ENCODE data around the gene PRKX.
"Not testable (repeated sequence)": the region's sequence is repeated elsewhere in the genome, so short reads cannot be mapped to it uniquely, and the experiment has no call there.

PRKX gene

DNA sequence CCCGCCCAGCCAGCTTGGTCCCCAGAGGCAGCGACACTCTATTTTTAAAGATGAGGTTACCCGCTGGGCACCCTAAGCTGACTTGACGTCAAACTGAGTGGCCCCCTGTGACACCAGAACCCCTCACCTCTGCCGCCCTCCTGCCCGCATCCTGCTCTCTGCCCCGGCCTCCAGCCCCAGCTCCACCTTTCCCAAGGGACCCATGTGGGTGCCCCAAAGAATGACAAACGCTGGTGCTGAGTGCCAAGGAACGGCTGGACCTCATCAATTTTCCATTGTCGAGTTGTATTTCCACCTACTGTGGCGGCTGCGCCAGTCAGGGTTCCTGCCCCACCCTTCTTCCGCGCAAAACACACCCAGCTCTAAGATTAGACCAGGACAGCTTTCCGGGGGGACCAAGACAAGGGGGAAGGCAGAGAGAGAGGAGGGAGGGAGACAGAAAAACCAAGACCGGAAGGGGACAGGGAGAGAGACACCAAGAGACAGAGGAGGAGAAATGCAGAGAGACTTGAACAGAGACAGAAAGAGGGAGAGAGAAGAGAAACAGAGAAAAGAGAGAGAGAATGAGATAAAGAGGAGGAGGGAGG, 2.0 kb downstream of the PRKX start:
- DNase-seq (ENCODE audit: low spot score): peak; percentile 26

DNA sequence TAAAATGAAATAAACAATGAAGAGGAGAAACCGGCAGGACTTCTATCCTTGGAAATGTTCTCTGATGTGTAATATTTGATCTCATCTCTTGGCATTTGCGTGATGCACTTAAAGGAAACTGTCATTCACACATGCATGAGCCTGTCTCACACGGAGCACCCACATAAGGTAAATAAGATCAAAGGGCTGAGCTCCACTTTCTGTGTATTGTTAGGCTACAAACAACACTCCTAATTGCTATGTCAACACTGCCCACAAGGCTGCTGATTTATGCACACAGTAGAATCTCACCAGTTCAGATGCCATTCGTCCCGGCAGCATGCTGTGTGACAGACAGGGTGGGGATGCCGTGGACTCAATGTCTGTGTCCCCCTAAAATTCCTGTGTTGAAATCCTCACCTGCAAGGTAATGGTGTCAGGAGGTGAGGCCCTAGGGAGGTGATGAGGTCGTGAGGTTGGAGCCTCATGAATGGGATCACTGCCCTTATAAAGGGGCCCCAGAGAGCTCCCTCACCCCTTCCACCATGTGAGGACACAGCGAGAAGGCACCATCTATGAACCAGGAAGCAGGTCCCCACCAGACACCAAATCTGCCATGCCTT, 5.7 kb downstream of the PRKX start:
- DNase-seq (ENCODE audit: low spot score): not testable (repeated sequence)

DNA sequence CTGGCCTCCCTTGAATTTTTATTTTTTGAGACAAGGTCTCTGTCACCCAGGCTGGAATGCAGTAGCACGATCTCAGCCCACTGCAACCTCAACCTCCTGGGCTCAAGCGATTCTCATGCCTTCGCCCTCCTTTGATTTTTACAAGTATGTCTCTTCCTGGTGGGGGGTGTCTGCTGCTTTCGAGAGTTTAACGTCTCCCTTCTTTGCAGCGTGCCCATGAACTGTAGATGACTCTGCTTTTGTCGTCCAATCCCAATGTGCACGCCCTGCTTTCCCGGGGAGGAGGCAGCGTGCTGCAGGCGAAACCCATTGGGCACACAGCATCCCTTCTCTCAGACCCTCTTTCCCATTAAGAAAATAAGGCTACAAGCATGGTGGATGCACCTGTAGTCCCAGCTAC, 7.0 kb downstream of the PRKX start:
- DNase-seq (ENCODE audit: low spot score): no peak

DNA sequence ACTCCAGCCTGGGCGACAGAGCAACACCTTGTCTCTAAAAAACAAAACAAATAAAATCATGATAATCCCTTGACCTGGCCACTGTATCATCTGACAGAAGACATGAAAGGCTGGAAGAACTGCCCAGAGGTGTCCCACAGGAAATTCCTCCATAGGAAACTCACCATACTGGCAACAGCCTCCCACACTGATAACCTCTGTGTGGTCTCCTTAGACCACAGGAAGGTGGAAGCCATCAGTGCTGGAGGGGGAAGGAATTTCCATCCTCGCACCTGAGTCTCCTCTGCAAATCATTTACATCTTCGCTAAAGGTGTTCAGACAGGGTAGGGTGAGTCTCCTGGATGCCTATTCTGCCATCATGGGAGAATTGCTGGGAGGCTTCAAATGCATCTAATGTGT, 10.2 kb downstream of the PRKX start:
- DNase-seq (ENCODE audit: low spot score): not testable (repeated sequence)

DNA sequence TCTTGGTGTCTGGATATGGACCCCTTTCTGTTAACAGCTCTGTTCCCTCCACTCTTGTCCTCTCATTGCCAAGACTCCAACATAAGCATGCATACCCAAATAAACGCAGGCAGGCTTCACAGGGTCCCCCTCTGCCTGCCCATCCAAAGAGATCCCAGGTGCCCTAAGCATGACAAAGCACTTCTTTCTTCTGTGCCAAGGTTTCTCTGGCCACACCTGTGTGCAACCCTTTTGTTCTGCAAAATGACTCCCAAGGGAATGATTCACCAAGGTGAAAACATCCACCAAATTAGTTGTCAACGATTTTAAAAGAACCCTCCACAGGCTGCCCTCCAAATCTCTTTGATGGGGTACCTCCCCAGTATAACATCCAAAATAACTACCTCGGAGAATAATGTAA, 11.4 kb downstream of the PRKX start:
- DNase-seq (ENCODE audit: low spot score): not testable (repeated sequence)

DNA sequence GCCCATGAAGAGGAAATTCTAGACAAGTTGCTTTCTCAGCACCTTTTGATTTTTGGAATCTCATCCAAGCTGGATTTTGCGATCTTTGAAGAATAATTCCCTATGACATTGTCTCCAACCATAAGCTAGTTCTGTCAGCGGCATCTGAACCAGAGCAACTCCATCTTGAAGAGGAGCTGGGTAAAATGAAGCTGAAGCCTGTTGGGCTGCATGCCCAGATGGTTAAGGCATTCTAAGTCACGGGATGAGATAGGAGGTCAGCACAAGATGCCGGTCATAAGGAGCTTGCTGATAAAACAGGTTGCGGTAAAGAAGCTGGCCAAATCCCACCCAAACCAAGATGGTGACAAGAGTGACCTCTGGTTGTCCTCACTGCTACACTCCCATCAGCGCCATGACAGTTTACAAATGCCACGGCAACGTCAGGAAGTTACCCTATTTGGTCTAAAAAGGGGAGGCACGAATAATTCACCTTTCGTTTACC, 12.0 kb downstream of the PRKX start:
- not testable (repeated sequence) for DNase-seq (ENCODE audit: low spot score)

DNA sequence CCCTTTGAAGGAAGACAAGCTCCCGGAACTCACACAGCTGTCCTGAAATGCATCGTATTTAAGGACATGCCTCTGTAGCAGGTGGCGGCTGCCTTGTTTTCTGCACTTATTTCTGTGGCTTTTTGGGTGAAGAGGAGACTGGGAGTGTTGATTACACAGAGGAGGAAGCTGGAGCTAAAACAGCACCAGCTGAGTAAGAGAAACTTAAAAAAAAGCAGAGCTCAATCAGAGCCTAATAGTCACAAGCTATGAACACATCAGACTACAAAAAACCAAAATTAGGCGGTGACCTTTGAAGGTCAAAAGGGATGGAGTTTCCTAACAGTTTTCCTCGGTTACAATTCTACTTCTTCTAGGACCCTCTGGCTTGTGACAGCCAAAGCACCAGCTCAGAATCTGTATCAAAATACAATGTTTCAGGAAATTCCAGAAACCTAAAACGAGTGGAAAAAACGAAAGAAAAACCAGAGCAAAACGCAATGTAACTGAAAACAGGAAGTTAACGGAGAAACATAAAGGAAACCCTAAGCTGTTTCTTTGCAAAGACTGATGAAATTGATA, 13.5 kb downstream of the PRKX start:
- DNase-seq (ENCODE audit: low spot score): no peak

DNA sequence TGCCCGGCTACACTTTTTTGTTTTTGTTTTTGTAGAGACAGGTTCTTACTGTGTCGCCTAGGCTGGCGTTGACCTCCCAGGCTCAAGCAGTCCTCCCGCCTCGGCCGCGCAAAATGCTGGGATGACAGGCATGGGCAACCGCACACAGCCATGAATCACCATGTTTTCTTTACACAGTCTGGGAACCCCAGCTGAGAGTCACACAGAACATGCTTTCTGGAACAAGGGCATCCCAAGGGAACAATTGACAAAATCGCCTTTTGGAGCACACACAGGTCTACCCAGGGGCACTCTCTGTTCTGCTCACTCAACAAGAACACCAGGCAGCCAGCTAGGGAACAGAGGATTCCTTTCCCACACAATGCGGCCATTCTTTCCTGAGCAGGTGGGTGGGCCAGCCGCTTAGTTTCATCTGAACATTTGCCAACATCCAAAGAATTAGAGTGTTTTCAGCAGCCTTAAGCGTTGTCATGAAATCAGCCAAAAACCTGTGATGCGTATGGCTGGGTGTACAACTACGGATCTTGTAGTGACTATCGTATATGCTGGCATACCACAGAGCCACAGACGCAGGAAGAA, 15.7 kb downstream of the PRKX start:
- DNase-seq (ENCODE audit: low spot score): no peak

DNA sequence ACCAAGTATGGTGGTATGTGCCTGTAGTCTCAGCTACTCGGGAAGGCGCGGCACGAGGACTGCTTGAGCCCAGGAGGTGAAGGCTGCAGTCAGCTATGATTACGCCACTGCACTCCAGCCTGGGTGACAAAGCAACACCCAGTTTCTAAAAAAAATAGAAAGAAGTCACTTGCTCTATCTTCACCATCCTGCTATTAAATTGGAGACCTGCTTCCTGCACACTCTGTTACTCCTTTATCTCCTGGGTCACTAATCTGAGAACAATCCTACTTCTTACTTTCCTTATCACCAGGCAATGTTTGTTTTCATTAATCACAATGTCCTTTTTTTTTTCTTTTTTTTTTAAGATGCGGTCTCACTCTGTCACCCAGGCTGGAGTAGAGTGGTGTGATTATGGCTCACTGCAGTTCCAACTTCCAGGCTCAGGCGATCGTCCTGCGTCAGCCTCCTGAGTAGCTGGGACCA, 16.2 kb downstream of the PRKX start:
- no peak for DNase-seq (ENCODE audit: low spot score)

DNA sequence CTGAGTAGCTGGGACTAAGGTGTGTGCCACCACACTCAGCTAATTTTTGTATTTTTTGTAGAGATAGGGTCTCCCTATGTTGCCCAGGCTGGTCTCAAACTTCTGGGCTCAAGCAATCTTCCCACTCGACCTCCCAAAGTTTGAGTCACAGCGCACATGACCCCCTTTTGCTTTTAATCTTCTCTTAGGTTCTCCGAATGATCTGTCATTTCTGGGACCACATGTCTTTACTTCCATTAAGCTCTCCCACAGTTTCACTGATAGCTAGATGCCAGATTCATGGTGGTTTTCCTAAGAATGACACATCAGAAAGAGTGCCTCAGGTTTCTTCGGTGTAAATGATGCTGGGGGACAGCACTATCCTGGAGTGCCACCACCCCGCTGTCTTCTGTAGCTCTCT, 17.9 kb downstream of the PRKX start:
- no peak for DNase-seq (ENCODE audit: low spot score)

DNA sequence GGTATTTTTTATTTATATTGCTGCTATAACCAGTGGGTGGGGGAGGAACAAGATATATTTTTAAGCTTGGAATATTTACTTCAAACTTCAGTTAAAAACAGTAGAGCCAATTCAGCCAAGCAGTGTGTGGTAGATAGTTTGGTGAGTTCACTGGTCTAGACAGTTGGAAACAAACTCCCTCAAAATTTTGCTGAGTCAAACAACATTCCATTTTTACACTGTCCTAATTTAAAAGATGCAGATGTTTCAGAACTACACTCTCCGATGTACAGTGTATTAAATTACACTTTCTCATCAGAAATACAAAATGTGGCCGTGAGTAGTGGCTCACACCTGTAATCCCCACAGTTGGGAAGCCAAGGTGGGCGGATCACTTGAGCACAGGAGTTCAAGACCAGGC, 23.3 kb downstream of the PRKX start:
- DNase-seq (ENCODE audit: low spot score): no peak

DNA sequence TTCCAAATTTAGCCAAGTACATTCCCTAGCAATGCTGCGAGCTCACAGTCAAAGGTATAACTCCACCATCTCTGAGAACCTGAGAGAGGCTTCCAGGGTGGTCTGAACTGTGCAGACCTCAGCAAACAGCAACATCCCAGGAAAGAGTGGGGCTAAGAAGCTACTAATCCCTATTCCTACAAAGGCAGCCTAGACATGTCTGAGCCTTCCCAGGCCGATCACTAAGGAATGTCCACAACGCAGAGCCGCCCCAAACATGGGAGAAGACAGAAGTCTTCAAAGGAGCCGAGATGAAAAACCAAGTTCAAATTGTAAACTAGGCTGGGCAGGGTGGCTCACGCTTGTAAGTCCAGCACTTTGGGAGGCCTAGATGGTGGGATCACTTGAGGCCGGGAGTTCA, 30.2 kb downstream of the PRKX start:
- DNase-seq (ENCODE audit: low spot score): not testable (repeated sequence)

DNA sequence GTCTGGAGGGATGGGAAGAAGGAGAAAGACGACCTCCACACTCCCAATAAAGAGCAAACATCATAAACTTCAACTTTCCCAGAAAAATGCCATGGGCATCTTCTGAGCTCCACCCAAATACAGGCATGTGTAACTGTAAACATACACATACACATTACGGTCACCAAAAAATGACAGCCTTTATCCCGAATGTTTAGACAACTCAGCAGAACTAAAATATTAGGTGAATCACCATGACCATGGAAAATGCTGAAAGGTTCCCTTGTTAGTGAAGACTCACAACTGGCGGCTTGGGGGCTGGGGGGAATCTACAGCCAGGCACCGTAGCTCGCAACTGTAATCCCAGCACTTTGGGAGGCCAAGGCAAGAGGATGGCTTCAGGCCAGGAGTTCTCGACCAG, 33.0 kb downstream of the PRKX start:
- DNase-seq (ENCODE audit: low spot score): no peak

DNA sequence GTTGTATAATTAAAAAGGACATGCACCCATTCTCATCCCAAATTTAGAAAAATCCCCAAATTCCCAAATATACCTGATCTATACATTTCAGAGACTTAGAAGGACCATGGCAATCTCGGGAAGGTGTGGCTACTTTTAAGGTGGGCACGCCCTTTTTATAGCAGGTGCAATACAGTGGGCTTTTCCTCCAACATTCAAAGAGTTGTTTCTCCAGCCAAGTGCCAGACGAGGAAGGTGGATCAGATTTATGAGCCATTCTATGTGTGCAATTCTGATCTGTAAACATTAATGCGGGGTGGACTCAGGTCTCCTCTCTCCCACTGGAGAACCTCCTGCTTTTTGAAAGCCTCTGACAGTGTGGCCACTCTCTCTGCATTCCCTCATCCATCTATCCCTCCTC, 33.8 kb downstream of the PRKX start:
- no peak for DNase-seq (ENCODE audit: low spot score)

DNA sequence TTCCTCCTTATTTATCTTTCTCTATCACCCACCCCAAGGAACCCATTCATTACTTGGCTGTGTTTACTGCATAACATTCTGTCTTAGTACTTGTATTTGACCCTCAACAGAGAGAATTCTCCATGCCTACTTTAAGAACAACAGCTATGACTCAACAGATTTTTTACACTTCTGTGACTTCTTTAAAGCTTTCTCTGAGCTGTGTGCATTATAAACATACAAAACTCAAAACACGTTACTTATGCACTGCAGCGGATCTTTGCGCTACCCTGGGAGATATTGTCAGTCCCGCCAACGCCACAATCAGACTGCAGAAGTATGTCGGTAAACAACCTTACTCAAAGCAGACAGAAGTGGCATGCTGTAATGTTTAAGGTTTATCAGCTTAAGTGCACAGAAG, 35.1 kb downstream of the PRKX start:
- no peak for DNase-seq (ENCODE audit: low spot score)

DNA sequence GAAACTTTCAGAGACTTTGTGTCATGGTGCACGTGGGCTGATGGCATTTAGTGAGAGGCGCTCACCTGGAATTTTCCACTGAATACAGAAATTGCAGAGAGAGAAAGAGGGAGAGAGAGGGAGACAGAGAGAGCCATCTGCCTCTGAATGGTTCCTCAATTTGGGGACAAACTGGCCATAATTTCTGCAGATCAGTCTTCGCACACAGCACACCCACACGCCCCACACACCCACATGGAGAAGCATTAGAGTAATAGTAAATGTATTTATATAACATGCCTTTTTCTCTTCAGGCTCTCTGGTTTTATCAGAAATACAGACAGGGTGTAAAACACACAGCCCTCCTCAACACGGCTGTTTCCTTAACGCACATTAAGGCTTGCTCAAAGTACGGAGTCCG, 38.6 kb downstream of the PRKX start:
- no peak for DNase-seq (ENCODE audit: low spot score)

DNA sequence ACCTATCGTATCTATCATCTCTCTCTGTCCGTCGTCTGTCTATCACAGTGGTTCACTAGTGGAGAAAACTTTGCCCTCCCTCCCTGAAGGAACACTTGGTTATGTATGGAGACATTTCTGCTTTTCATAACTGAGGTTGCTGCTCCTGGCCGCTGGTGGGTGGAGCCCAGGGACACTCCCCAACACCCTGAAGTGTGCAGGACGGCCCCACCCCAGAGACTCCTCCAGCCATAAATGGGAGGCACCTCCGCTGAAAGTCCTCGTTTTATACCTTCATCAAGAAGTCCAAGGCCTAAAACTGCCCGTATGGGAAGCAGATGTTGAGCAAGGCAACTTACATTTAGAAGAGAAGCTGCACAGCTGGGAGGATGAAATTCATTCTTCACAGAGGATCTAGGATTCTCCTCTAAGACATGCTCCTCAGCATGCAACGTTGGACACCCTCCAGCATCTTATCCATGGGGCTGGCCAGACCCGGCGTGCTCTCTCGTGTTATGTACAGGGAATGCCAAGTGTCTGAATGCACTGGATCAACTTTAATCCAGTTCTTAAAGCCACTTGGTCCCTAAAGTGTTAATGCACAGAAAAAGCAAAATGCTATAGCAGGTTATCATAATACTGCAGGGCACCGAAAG, 43.5 kb downstream of the PRKX start:
- no peak for DNase-seq (ENCODE audit: low spot score)

DNA sequence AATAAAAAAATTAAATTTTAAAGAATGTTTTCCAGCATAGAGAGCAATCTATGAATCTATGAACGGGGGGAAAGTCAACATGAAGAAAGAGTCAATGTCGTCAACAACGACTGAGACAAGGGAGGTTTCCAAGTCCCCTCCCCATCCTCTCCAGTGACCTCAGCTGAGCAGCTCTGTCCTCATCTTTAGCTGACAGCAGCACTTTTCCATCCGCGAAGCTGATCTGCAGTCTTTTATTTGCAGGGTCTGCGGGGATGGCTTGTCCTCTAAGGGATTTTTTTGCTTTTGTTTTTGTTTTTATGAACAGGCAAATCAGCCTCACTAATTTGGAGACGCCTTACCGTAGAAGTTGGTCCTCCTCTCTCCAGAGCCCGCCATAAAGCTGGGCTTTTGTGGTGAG, 46.5 kb downstream of the PRKX start:
- DNase-seq (ENCODE audit: low spot score): no peak

DNA sequence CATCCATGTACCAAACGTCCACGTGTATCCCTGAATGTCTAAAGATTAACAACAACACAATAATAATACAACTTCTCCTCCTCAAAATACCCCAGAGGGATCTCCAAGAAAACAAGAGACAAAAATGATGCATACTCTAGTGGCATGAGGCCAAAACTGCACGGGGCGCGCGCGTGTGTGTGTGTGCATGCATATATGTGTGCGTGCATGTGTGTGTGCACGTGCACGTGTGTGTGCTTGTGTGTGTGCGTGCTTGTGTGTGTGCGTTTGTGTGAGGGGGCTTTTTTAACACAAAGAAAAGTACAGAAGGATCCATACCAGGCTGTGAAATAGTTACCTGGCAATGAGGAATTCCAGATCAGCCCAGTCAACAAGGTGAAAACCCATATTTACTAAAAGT, 48.5 kb downstream of the PRKX start:
- no peak for DNase-seq (ENCODE audit: low spot score)

DNA sequence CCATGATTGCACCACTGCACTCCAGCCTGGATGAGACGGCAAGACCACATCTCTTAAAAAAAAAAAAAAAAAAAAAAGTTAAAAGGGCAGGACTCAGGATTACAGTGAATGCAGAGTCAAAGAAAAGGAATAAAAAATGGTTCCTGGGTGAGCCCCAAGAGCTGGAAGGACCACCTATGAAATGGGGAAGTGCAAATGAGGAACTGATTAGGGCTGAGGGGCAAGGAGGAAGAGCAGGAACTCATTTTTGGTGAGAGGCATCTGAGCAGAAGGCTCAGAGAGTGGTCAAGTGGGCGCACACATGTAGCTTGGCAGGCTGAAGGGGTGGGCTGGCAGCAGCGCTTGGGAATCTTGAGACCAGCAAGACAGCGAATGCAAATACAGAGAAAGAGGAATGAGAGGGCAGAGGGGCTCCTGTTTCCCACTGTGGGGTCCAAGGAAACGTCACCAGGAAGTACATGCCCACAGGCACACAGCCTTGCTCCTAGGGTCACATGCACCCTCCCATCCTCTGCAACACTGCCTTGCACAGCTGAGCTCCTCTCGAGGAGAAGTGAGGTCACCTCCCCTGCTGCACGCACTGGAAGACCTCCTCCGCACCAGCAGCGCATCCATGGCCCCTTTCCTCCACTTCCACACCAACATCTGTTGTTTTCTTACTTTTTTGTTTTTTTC, 49.7 kb downstream of the PRKX start:
- DNase-seq (ENCODE audit: low spot score): not testable (repeated sequence)

DNA sequence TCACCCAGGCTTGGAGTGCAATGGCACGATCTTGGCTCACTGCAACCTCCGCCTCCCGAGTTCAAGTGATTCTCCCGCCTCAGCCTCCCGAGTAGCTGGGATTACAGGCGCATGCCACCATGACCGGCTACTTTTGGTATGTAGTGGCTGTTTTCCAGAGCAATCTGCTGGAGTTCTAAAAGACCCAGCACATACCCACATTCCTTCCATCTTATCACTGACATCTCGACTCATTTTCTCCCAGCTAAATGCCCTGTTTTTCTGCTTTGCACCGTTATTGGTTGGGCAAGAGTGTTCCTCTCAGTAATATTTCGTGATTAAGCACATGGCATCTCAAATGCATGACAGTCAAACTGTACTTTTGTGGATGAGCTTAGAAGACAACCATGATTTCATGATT, 53.7 kb downstream of the PRKX start:
- DNase-seq (ENCODE audit: low spot score): no peak

DNA sequence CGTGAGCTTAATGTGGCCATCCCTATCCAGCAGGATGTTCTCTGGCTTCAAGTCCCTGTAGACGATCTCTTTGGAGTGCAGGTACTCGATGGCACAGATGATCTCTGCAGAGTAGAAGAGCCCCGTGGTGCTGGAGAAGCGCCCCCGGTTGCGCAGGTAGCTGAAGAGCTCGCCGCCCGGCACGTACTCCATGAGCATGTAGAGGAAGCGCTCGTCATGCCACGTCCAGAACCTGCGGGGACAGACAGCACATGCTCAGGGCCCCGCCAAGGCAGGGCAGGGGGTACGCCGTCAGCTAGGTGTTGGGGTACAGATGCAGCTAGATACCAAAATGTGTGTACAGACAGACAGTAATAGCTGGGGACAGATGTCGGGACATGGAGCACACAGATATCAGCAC, 58.3 kb downstream of the PRKX start:
- no peak for DNase-seq (ENCODE audit: low spot score)

All from hepatic stellate cell (primary cell).